ENCODE results near the gene HOXD12.

DNA sequence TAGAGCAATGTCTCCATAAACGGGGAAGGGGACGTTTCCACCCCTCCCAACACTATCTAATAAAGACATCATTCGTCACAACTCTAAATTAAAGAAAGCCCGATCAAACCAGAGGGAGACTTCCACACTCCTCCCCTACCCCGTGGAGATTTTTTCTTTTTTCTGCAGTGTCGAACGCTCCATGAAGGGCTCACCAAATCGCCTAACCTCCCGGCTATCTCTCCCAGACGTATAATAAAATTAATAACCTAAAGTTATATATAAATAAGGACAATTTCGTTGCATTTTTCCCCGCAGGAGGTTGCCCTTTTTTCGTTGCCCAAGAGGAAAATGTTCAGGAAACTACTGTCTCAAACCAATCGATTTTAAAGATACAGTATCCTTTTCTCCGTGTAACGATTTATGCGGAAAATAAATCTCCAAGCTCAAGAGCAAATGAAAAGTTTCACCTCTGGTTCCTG lies 18.2 kb upstream of the HOXD12 start:
- TF ChIP-seq SUZ12 (IDR thresholded peaks at IDR 0.05; ENCODE audit: extremely low read depth, insufficient read depth, insufficient read length) (no peak), YY1 (IDR thresholded peaks at IDR 0.05; ENCODE audit: insufficient read depth, insufficient read length) (no peak)

Measured in NT2/D1 (cell line).